HL-60 (cell line): ENCODE data around the gene CNTNAP2.

Experiments
- DNase-seq, 2 experiments: peaks; one replicate each; pipeline ENCODE4 v3.0.0-alpha.2; 2010 to 2020; ENCODE audit warnings: low read depth in 1 of 2, low spot score in 1 of 2
- H3K27ac ChIP-seq: fragments of 250-450 bp; sonication (Bioruptor Pico); replicated peaks from 2 replicates; pipeline ENCODE4 v1.5.1; 2020; ENCODE audit warnings: mild to moderate bottlenecking, moderate library complexity
- H3K27me3 ChIP-seq: fragments of 250-450 bp; sonication (Bioruptor Pico); 2 replicates; pipeline ENCODE4 v1.5.1; 2021; ENCODE audit warnings: mild to moderate bottlenecking, moderate library complexity; ENCODE audit not compliant: insufficient read depth, poor library complexity, severe bottlenecking
- H3K4me3 ChIP-seq: replicated peaks from 2 replicates; pipeline ENCODE4 v1.5.1; 2011; ENCODE audit warnings: mild to moderate bottlenecking, control low read depth, low read length; ENCODE audit not compliant: insufficient read depth
- GABPA ChIP-seq: IDR thresholded peaks from 2 replicates; pipeline ENCODE4 v1.6.1; 2012; ENCODE audit warnings: low read depth
- POLR2AphosphoS5 ChIP-seq: IDR thresholded peaks from 2 replicates; pipeline ENCODE4 v1.6.1; 2012; ENCODE audit warnings: low read depth
- SPI1 ChIP-seq: IDR thresholded peaks from 2 replicates; pipeline ENCODE4 v1.6.1; 2012; ENCODE audit warnings: low read depth, mild to moderate bottlenecking, borderline replicate concordance
- TF ChIP-seq, protein P1 (sequence below): IDR thresholded peaks from one replicate; pipeline ENCODE4 v1.5.1; 2011; ENCODE audit warnings: low read length, control low read depth, inconsistent platforms; ENCODE audit not compliant: insufficient read depth
- TF ChIP-seq, protein P2 (sequence below): IDR thresholded peaks from 2 replicates; pipeline ENCODE4 v1.6.1; 2012; ENCODE audit warnings: low read depth; ENCODE audit not compliant: insufficient replicate concordance

Gene CNTNAP2

DNA sequence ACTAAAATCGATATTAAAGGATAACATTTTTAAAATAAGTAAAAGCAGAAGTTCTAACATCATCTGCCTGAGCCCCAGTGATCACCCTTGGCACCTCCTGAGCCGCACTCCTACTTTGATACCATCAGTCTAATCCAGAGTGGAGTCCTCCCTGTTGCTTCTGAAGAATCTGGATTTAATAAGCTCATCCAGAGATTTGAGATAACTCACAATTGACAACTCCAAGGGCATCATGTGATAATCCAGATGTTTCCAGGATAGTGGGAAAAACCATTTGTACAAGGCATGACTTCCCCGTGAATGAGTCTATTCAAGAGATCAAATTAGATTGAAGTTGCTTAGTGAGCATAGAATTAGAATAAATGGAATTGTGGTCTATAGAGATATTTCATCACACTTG is 1998.2 kb downstream of the CNTNAP2 start:
- TF ChIP-seq POLR2AphosphoS5: no peak
- TF ChIP-seq, protein P1, sequence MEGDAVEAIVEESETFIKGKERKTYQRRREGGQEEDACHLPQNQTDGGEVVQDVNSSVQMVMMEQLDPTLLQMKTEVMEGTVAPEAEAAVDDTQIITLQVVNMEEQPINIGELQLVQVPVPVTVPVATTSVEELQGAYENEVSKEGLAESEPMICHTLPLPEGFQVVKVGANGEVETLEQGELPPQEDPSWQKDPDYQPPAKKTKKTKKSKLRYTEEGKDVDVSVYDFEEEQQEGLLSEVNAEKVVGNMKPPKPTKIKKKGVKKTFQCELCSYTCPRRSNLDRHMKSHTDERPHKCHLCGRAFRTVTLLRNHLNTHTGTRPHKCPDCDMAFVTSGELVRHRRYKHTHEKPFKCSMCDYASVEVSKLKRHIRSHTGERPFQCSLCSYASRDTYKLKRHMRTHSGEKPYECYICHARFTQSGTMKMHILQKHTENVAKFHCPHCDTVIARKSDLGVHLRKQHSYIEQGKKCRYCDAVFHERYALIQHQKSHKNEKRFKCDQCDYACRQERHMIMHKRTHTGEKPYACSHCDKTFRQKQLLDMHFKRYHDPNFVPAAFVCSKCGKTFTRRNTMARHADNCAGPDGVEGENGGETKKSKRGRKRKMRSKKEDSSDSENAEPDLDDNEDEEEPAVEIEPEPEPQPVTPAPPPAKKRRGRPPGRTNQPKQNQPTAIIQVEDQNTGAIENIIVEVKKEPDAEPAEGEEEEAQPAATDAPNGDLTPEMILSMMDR: no peak
- TF ChIP-seq, protein P2, sequence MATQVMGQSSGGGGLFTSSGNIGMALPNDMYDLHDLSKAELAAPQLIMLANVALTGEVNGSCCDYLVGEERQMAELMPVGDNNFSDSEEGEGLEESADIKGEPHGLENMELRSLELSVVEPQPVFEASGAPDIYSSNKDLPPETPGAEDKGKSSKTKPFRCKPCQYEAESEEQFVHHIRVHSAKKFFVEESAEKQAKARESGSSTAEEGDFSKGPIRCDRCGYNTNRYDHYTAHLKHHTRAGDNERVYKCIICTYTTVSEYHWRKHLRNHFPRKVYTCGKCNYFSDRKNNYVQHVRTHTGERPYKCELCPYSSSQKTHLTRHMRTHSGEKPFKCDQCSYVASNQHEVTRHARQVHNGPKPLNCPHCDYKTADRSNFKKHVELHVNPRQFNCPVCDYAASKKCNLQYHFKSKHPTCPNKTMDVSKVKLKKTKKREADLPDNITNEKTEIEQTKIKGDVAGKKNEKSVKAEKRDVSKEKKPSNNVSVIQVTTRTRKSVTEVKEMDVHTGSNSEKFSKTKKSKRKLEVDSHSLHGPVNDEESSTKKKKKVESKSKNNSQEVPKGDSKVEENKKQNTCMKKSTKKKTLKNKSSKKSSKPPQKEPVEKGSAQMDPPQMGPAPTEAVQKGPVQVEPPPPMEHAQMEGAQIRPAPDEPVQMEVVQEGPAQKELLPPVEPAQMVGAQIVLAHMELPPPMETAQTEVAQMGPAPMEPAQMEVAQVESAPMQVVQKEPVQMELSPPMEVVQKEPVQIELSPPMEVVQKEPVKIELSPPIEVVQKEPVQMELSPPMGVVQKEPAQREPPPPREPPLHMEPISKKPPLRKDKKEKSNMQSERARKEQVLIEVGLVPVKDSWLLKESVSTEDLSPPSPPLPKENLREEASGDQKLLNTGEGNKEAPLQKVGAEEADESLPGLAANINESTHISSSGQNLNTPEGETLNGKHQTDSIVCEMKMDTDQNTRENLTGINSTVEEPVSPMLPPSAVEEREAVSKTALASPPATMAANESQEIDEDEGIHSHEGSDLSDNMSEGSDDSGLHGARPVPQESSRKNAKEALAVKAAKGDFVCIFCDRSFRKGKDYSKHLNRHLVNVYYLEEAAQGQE: no peak
- no peak for TF ChIP-seq GABPA
- no peak for TF ChIP-seq SPI1

DNA sequence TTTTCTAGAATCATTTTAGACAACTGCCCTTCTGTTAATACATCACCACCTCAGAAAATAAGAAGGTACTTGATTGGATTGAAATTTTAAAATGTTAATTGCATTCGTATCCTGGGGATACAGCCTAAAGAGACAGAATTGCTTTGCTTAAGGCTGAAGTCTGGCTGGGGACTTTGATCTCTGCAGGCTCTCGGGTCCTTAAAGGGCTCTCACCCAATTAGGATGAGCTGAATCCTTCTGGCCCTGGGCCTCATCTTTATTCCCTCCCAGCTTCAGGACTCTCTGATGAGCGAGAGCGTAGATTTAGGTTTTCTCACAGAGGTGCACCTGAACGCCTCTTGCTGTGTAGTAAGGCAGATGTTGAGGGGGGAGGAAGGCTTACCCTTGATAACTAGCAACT is 1998.7 kb downstream of the CNTNAP2 start:
- TF ChIP-seq GABPA (no peak), SPI1 (no peak), POLR2AphosphoS5 (no peak)
- TF ChIP-seq, protein P1: no peak
- TF ChIP-seq, protein P2: no peak
- no peaks in the 10 kb centered on the region for H3K27me3 ChIP-seq
- H3K27ac ChIP-seq: no peak overlapping the region
- no peak overlapping the region for H3K4me3 ChIP-seq
- no peak for DNase-seq

More for the DNA sequence above, 1998.2 kb downstream of the CNTNAP2 start:
- no peak for DNase-seq
- Histone ChIP-seq H3K27me3 (no peaks in the 10 kb centered on the region), H3K27ac (no peak overlapping the region), H3K4me3 (no peak overlapping the region)

DNA sequence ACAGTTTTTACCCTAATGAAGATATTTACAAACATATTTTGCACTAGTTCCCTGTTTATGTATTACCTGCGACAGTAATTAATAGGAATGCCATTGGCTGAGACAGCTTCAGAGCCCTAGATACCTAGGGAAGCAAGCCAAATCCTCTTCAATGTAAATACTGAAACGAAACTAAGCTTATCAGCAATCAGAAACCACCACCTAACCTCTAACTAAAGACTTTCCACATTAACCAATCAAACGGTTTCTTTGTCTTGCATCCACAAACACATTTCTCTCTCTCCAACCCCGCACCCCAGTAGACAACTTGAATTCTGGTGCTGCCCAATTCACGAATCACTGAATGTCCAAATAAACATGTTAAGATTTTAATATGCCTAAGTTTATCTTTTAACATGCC is 1999.6 kb downstream of the CNTNAP2 start:
- Histone ChIP-seq H3K4me3 (no peak overlapping the region), H3K27me3 (no peaks in the 10 kb centered on the region), H3K27ac (no peak overlapping the region)
- no peak for DNase-seq
- TF ChIP-seq, protein P2: no peak
- TF ChIP-seq POLR2AphosphoS5: no peak
- TF ChIP-seq GABPA: no peak
- TF ChIP-seq, protein P1: no peak
